GM23338 (cell line): ENCODE measurements around the gene ETV5. TPM values are rescaled to one million over a fixed set of nuclear protein-coding genes. Genes with fewer than 3 reads are reported as not detected.

Experiments used
- ATAC-seq: fragments of 200-7000 bp; cut with Tn5 transposase; 3 replicates; pipeline ENCODE4 v1.9.1; 2020
- DNase-seq: peaks from one replicate; pipeline ENCODE4 v3.0.0-alpha.2; 2015; ENCODE audit warnings: low spot score
- H2AFZ ChIP-seq: fragments of 200-600 bp; sonication (generic); 2 replicates; pipeline ENCODE4 v1.8.0; 2016; ENCODE audit warnings: antibody characterized with exemption, mild to moderate bottlenecking, moderate library complexity
- H3F3A ChIP-seq: fragments of 200-600 bp; sonication (generic); replicated peaks from 2 replicates; pipeline ENCODE4 v1.8.0; 2017; ENCODE audit warnings: antibody characterized with exemption, mixed run types, low read depth
- H3K27ac ChIP-seq: fragments of 200-600 bp; sonication (generic); 2 replicates; pipeline ENCODE4 v1.6.1; 2016; ENCODE audit warnings: low read depth
- H3K27me3 ChIP-seq: fragments of 200-600 bp; sonication (generic); 2 replicates; pipeline ENCODE4 v1.8.0; 2016; ENCODE audit warnings: mild to moderate bottlenecking, mixed run types, moderate library complexity; ENCODE audit not compliant: insufficient read depth
- H3K36me3 ChIP-seq: fragments of 200-600 bp; sonication (generic); 2 replicates; pipeline ENCODE4 v1.8.0; 2016; ENCODE audit warnings: mild to moderate bottlenecking; ENCODE audit not compliant: insufficient read depth
- H3K4me1 ChIP-seq: fragments of 200-600 bp; sonication (generic); 2 replicates; pipeline ENCODE4 v1.8.0; 2016; ENCODE audit warnings: mild to moderate bottlenecking, moderate library complexity; ENCODE audit not compliant: insufficient read depth
- H3K4me2 ChIP-seq: fragments of 200-600 bp; sonication (generic); 2 replicates; pipeline ENCODE4 v1.7.1; 2017; ENCODE audit warnings: mixed run types
- H3K4me3 ChIP-seq: fragments of 200-600 bp; sonication (generic); 2 replicates; pipeline ENCODE4 v1.6.1; 2016; ENCODE audit warnings: mixed run types
- H3K79me2 ChIP-seq: fragments of 200-600 bp; sonication (generic); replicated peaks from 2 replicates; pipeline ENCODE4 v1.8.0; 2017; ENCODE audit warnings: mild to moderate bottlenecking; ENCODE audit not compliant: insufficient read depth
- H3K9me2 ChIP-seq: fragments of 200-600 bp; sonication (generic); 2 replicates; pipeline ENCODE4 v1.8.0; 2017; ENCODE audit not compliant: insufficient read depth
- H4K20me1 ChIP-seq: fragments of 200-600 bp; sonication (generic); replicated peaks from 2 replicates; pipeline ENCODE4 v1.8.0; 2017; ENCODE audit warnings: mild to moderate bottlenecking; ENCODE audit not compliant: insufficient read depth
- H3K27ac Mint-ChIP-seq: 2 replicates; pipeline ENCODE4 v1.8.0; 2020; ENCODE audit warnings: inconsistent platforms, mild to moderate bottlenecking, moderate library complexity, mixed read lengths
- H3K27me3 Mint-ChIP-seq: 3 replicates; pipeline ENCODE4 v1.8.0; 2022; ENCODE audit warnings: low read depth, mild to moderate bottlenecking, moderate library complexity, mixed read lengths, inconsistent platforms; ENCODE audit not compliant: insufficient read depth, poor library complexity
- H3K36me3 Mint-ChIP-seq: 3 replicates; pipeline ENCODE4 v1.8.0; 2021; ENCODE audit warnings: low read depth, mild to moderate bottlenecking, inconsistent platforms, moderate library complexity, mixed read lengths
- H3K4me1 Mint-ChIP-seq: 3 replicates; pipeline ENCODE4 v1.8.0; 2020; ENCODE audit warnings: mild to moderate bottlenecking, inconsistent platforms, mixed read lengths
- H3K4me3 Mint-ChIP-seq: 3 replicates; pipeline ENCODE4 v1.8.0; 2021; ENCODE audit warnings: moderate library complexity, mild to moderate bottlenecking, inconsistent platforms, mixed read lengths
- H3K9me3 Mint-ChIP-seq: 3 replicates; pipeline ENCODE4 v1.8.0; 2020; ENCODE audit warnings: moderate library complexity, mild to moderate bottlenecking, inconsistent platforms, mixed read lengths
- CREB1 ChIP-seq: fragments of 250-450 bp; sonication (Bioruptor Pico); IDR thresholded peaks from 2 replicates; pipeline ENCODE4 v1.5.0; 2020; ENCODE audit warnings: low read depth, mild to moderate bottlenecking, moderate library complexity
- EZH2 ChIP-seq: fragments of 200-600 bp; sonication (generic); IDR thresholded peaks from one replicate; pipeline ENCODE4 v1.8.0; 2017; ENCODE audit warnings: antibody characterized with exemption, mild to moderate bottlenecking, low read depth; ENCODE audit not compliant: unreplicated experiment
- EZH2phosphoT487 ChIP-seq: fragments of 200-600 bp; sonication (generic); IDR thresholded peaks from one replicate; pipeline ENCODE4 v1.8.1; 2018; ENCODE audit warnings: antibody characterized with exemption; ENCODE audit not compliant: unreplicated experiment
- JUNB ChIP-seq: IDR thresholded peaks from one replicate; pipeline ENCODE4 v1.6.1; 2016; ENCODE audit warnings: antibody characterized with exemption; ENCODE audit not compliant: unreplicated experiment
- NANOG ChIP-seq: IDR thresholded peaks from 2 replicates; pipeline ENCODE4 v1.6.1; 2016; ENCODE audit warnings: antibody characterized with exemption, borderline replicate concordance
- POLR2AphosphoS5 ChIP-seq: IDR thresholded peaks from 2 replicates; pipeline ENCODE4 v1.6.1; 2016; ENCODE audit warnings: antibody characterized with exemption, low read depth
- ZNF114 ChIP-seq: fragments of 250-450 bp; sonication (Bioruptor Pico); IDR thresholded peaks from 2 replicates; pipeline ENCODE4 v1.5.0; 2020; ENCODE audit warnings: mild to moderate bottlenecking, moderate library complexity
- ZNF331 ChIP-seq: fragments of 250-450 bp; sonication (Bioruptor Pico); IDR thresholded peaks from 2 replicates; pipeline ENCODE4 v1.5.0; 2020; ENCODE audit warnings: low read depth, mild to moderate bottlenecking, moderate library complexity
- polyA plus RNA-seq: library from polyadenylated mRNA; unstranded; fragments of >200 nt; fragmentation: Nextera tagmentation; extraction: Ambion mirVana; gene quantifications from 2 replicates; pipeline ENCODE4 v1.2.1, GENCODE V29; 2016
- total RNA-seq: library from RNA; depleted of rRNA; stranded (reverse); fragments of >200 nt; shearing (Covaris generic); gene quantifications from 2 replicates; pipeline ENCODE4 v1.2.3, GENCODE V29; 2014
- TF ChIP-seq, protein P1 (sequence below): IDR thresholded peaks from 2 replicates; pipeline ENCODE4 v1.6.1; 2016; ENCODE audit warnings: antibody characterized with exemption
- TF ChIP-seq, protein P2 (sequence below): IDR thresholded peaks from one replicate; pipeline ENCODE4 v1.6.1; 2018; ENCODE audit warnings: antibody characterized with exemption; ENCODE audit not compliant: unreplicated experiment
- TF ChIP-seq, protein P3 (sequence below), 2 experiments: fragments of 200-600 bp in 1 of 2; sonication (generic) in 1 of 2; conservative IDR thresholded peaks; 2 replicates each; pipeline versions ENCODE4 v1.5.1 to v1.6.1; 2016 to 2017; ENCODE audit warnings: antibody characterized with exemption in 2 of 2, low read depth in 2 of 2, mild to moderate bottlenecking in 2 of 2, moderate library complexity in 1 of 2

ETV5 gene
- total and polyA plus RNA-seq, 2 experiments from 2014 or later = 33.5 to 57.1 TPM

DNA sequence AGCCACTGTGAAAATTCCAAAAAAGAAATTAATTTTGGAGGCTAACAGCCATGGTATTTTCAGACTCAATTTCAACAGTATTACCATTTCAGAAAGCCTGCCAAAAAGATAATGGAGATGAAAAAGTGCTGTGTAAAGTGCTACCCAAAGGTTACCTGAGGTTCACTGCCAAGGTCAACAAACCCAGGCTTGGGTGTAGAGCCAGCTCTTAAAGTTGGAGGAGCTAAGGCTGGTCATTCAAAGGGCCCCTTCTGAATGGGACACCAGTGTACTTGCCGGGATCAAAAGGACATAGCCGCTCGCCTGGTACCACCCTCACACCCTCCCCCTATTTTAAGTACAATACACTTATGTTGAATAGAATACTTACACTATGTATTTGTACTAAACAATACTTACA lies 64.5 kb downstream of the ETV5 start (continued):
- TF ChIP-seq, protein P1, sequence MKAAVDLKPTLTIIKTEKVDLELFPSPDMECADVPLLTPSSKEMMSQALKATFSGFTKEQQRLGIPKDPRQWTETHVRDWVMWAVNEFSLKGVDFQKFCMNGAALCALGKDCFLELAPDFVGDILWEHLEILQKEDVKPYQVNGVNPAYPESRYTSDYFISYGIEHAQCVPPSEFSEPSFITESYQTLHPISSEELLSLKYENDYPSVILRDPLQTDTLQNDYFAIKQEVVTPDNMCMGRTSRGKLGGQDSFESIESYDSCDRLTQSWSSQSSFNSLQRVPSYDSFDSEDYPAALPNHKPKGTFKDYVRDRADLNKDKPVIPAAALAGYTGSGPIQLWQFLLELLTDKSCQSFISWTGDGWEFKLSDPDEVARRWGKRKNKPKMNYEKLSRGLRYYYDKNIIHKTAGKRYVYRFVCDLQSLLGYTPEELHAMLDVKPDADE = no peak
- no peak for TF ChIP-seq NANOG
- no peak for TF ChIP-seq JUNB
- TF ChIP-seq EZH2phosphoT487 = no peak
- TF ChIP-seq, protein P2, sequence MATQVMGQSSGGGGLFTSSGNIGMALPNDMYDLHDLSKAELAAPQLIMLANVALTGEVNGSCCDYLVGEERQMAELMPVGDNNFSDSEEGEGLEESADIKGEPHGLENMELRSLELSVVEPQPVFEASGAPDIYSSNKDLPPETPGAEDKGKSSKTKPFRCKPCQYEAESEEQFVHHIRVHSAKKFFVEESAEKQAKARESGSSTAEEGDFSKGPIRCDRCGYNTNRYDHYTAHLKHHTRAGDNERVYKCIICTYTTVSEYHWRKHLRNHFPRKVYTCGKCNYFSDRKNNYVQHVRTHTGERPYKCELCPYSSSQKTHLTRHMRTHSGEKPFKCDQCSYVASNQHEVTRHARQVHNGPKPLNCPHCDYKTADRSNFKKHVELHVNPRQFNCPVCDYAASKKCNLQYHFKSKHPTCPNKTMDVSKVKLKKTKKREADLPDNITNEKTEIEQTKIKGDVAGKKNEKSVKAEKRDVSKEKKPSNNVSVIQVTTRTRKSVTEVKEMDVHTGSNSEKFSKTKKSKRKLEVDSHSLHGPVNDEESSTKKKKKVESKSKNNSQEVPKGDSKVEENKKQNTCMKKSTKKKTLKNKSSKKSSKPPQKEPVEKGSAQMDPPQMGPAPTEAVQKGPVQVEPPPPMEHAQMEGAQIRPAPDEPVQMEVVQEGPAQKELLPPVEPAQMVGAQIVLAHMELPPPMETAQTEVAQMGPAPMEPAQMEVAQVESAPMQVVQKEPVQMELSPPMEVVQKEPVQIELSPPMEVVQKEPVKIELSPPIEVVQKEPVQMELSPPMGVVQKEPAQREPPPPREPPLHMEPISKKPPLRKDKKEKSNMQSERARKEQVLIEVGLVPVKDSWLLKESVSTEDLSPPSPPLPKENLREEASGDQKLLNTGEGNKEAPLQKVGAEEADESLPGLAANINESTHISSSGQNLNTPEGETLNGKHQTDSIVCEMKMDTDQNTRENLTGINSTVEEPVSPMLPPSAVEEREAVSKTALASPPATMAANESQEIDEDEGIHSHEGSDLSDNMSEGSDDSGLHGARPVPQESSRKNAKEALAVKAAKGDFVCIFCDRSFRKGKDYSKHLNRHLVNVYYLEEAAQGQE = no peak
- TF ChIP-seq CREB1 = no peak
- no peak for TF ChIP-seq ZNF331
- TF ChIP-seq POLR2AphosphoS5 = no peak
- TF ChIP-seq, protein P3, sequence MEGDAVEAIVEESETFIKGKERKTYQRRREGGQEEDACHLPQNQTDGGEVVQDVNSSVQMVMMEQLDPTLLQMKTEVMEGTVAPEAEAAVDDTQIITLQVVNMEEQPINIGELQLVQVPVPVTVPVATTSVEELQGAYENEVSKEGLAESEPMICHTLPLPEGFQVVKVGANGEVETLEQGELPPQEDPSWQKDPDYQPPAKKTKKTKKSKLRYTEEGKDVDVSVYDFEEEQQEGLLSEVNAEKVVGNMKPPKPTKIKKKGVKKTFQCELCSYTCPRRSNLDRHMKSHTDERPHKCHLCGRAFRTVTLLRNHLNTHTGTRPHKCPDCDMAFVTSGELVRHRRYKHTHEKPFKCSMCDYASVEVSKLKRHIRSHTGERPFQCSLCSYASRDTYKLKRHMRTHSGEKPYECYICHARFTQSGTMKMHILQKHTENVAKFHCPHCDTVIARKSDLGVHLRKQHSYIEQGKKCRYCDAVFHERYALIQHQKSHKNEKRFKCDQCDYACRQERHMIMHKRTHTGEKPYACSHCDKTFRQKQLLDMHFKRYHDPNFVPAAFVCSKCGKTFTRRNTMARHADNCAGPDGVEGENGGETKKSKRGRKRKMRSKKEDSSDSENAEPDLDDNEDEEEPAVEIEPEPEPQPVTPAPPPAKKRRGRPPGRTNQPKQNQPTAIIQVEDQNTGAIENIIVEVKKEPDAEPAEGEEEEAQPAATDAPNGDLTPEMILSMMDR (conservative IDR thresholded peaks at IDR 0.05; ENCODE audit: low read depth in 2 of 2) = no peak
- TF ChIP-seq ZNF114 (CRISPR knock-in tag) = no peak

DNA sequence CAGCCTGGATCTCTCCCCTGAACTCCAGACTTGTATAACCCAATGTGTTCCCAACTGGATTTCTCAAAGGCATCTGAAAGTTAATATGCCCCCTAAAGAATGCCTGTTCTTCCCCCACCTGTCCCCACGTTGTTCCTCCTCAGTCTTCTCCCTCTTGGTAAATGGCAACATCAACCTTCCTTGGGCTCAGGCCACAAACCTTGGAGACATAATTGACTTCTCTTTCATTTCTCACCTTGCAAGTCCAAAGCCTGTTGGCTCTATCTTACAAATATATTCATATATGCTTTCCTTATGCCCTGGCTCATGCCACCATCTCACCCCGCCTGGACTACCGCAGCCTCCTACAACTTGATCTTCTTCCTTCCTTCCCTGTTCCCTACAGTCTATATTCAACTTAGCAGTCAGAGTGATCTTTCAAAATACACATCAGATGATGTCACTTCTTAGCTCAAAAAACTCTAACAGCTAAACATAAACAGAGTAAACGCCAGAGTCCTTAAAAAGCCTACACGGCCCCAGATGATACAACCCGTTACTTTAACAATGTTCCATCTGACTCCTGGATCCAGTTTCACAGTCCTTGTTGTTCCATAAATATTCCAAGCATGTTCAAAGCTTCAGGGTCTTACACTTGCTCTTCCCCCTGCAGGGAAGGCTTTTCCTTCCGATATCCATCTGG lies 66.2 kb downstream of the ETV5 start:
- Histone ChIP-seq H3K4me1 (no peaks in the 10 kb centered on the region), H3F3A (no peaks in the 10 kb centered on the region), H4K20me1 (no peaks in the 10 kb centered on the region; the same call in 1 of the 2 replicates), H3K4me2 (no peak overlapping the region), H3K79me2 (no peaks in the 10 kb centered on the region), H3K9me2 (no peaks in the 10 kb centered on the region), H2AFZ (no peak overlapping the region), H3K27ac (no peak overlapping the region), H3K27me3 (no peaks in the 10 kb centered on the region), H3K36me3 (peaks cover 5% of the 10 kb centered on the region; the same call in 1 of the 2 replicates), H3K4me3 (no peak overlapping the region)
- DNase-seq = no peak
- H3K36me3 Mint-ChIP-seq = peaks cover 4% of the 10 kb centered on the region; the same call in 1 of the 3 replicates
- no peak overlapping the region for H3K27ac Mint-ChIP-seq
- H3K9me3 Mint-ChIP-seq = no peaks in the 10 kb centered on the region
- no peak overlapping the region for H3K4me3 Mint-ChIP-seq
- no peak for ATAC-seq
- peaks cover 6% of the 10 kb centered on the region; the same call in 2 of the 3 replicates for H3K4me1 Mint-ChIP-seq
- H3K27me3 Mint-ChIP-seq = peaks cover 2% of the 10 kb centered on the region
- TF ChIP-seq NANOG (no peak), CREB1 (no peak), ZNF331 (no peak), EZH2 (no peak), ZNF114 (CRISPR knock-in tag) (no peak), JUNB (no peak), EZH2phosphoT487 (no peak)
- TF ChIP-seq, protein P3 (conservative IDR thresholded peaks at IDR 0.05; ENCODE audit: low read depth in 2 of 2) = no peak
